PC-3 (cell line): ENCODE data around the gene DOK7. TPM values are rescaled to one million over a fixed set of nuclear protein-coding genes. Genes with fewer than 3 reads are reported as not detected.

Experiments
- ATAC-seq: fragments of 200-7000 bp; cut with Tn5 transposase; 2 replicates; pipeline ENCODE4 v1.9.1; 2020; ENCODE audit warnings: mild to moderate bottlenecking, moderate library complexity
- BruUV-seq: library from RNA; stranded (reverse); fragments of 400-500 nt; replicated peaks from 2 replicates; lab custom pipeline; 2021; lab: Mats Ljungman, UMichigan
- CTCF ChIA-PET: fragments of 300-600 bp; sonication (Branson Sonifier 250); formaldehyde crosslinking; loops from one replicate; lab custom pipeline; 2022; ENCODE audit warnings: antibody characterized with exemption; lab: Charles Lee
- POLR2A ChIA-PET: fragments of 300-600 bp; sonication (Branson Sonifier 250); formaldehyde crosslinking; loops from one replicate; lab custom pipeline; 2022; ENCODE audit warnings: antibody characterized with exemption; ENCODE audit not compliant: unreplicated experiment; lab: Charles Lee
- DNase-seq: peaks from one replicate; pipeline ENCODE4 v3.0.0-alpha.2; 2015
- H2AFZ ChIP-seq: fragments of 300-600 bp; sonication (generic); 2 replicates; pipeline ENCODE4 v1.6.0; 2016; ENCODE audit warnings: antibody characterized with exemption, low read length
- H3F3A ChIP-seq: fragments of 300-600 bp; sonication (generic); one replicate; pipeline ENCODE4 v1.6.0; 2017; ENCODE audit warnings: antibody characterized with exemption, low read length, control low read depth, mild to moderate bottlenecking; ENCODE audit not compliant: unreplicated experiment
- H3K27ac ChIP-seq: fragments of 300-600 bp; sonication (generic); 2 replicates; pipeline ENCODE4 v1.5.1; 2016; ENCODE audit warnings: mild to moderate bottlenecking, low read length
- H3K27me3 ChIP-seq: fragments of 300-600 bp; sonication (generic); 2 replicates; pipeline ENCODE4 v1.6.1; 2016; ENCODE audit warnings: low read length, mixed read lengths
- H3K36me3 ChIP-seq: fragments of 300-600 bp; sonication (generic); 2 replicates; pipeline ENCODE4 v1.6.1; 2016; ENCODE audit warnings: low read depth, mixed run types, low read length, mixed read lengths
- H3K4me1 ChIP-seq: fragments of 300-600 bp; sonication (generic); 2 replicates; pipeline ENCODE4 v1.5.1; 2016; ENCODE audit warnings: low read length; ENCODE audit not compliant: insufficient read depth
- H3K4me2 ChIP-seq: fragments of 300-600 bp; sonication (generic); 2 replicates; pipeline ENCODE4 v1.6.0; 2016; ENCODE audit warnings: low read length
- H3K4me3 ChIP-seq: fragments of 300-600 bp; sonication (generic); 2 replicates; pipeline ENCODE4 v1.5.1; 2016; ENCODE audit warnings: mild to moderate bottlenecking, low read length, mixed read lengths
- H3K79me2 ChIP-seq: fragments of 300-600 bp; sonication (generic); 2 replicates; pipeline ENCODE4 v1.6.1; 2017; ENCODE audit warnings: low read length, mixed read lengths
- H3K9ac ChIP-seq: fragments of 300-600 bp; sonication (generic); 2 replicates; pipeline ENCODE4 v1.6.0; 2016; ENCODE audit warnings: mild to moderate bottlenecking, low read length
- H3K9me2 ChIP-seq: fragments of 300-600 bp; sonication (generic); replicated peaks from 2 replicates; pipeline ENCODE4 v1.6.1; 2016; ENCODE audit warnings: mixed run types, low read length, mixed read lengths
- H3K9me3 ChIP-seq: fragments of 300-600 bp; sonication (generic); 2 replicates; pipeline ENCODE4 v1.6.1; 2016; ENCODE audit warnings: low read length, mixed read lengths
- H4K20me1 ChIP-seq: fragments of 300-600 bp; sonication (generic); 2 replicates; pipeline ENCODE4 v1.6.1; 2016; ENCODE audit warnings: low read length, mixed read lengths
- EZH2 ChIP-seq: fragments of 300-600 bp; sonication (generic); IDR thresholded peaks from one replicate; pipeline ENCODE4 v1.6.1; 2017; ENCODE audit warnings: antibody characterized with exemption, mild to moderate bottlenecking, low read length; ENCODE audit not compliant: unreplicated experiment
- EZH2phosphoT487 ChIP-seq: fragments of 300-600 bp; sonication (generic); IDR thresholded peaks from 2 replicates; pipeline ENCODE4 v1.6.1; 2018; ENCODE audit warnings: mild to moderate bottlenecking, antibody characterized with exemption, low read length, borderline replicate concordance
- intact Hi-C: fragments of 100-400 bp; cut with micrococcal nuclease; formaldehyde crosslinking; loops from 2 replicates; pipeline ENCODE4 v1.9.0; 2023
- total RNA-seq: library from RNA; depleted of rRNA; stranded (reverse); fragments of >200 nt; gene quantifications from 2 replicates; pipeline ENCODE4 v1.2.3, GENCODE V29; 2014
- TF ChIP-seq, protein P1 (sequence below): fragments of 300-600 bp; sonication (generic); conservative IDR thresholded peaks from 2 replicates; pipeline ENCODE4 v1.5.1; 2017; ENCODE audit warnings: antibody characterized with exemption, low read depth, mild to moderate bottlenecking, low read length

DOK7 gene
- total RNA-seq, 1 experiment from 2014 or later = 2.5 TPM

DNA sequence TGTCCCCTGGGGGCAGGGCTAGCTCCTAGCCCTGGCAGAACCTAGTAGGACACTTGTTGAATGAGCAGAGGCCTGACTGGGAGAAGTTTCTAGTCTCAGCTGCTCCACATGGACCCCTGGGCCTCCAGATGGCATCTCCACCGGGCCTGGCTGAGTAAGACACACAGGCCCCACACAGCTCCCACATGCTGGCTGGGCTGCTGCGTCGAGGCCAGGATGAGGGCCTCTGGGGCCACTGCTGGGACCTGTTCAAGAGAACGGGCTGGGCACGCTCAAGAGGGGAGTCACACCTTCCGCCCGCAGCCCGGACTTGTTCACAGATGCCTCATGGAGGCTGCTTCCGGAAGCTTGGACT lies 25.5 kb upstream of the DOK7 start:
- TF ChIP-seq EZH2phosphoT487 = no peak
- TF ChIP-seq, protein P1, sequence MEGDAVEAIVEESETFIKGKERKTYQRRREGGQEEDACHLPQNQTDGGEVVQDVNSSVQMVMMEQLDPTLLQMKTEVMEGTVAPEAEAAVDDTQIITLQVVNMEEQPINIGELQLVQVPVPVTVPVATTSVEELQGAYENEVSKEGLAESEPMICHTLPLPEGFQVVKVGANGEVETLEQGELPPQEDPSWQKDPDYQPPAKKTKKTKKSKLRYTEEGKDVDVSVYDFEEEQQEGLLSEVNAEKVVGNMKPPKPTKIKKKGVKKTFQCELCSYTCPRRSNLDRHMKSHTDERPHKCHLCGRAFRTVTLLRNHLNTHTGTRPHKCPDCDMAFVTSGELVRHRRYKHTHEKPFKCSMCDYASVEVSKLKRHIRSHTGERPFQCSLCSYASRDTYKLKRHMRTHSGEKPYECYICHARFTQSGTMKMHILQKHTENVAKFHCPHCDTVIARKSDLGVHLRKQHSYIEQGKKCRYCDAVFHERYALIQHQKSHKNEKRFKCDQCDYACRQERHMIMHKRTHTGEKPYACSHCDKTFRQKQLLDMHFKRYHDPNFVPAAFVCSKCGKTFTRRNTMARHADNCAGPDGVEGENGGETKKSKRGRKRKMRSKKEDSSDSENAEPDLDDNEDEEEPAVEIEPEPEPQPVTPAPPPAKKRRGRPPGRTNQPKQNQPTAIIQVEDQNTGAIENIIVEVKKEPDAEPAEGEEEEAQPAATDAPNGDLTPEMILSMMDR = no peak
- TF ChIP-seq EZH2 = no peak

DNA sequence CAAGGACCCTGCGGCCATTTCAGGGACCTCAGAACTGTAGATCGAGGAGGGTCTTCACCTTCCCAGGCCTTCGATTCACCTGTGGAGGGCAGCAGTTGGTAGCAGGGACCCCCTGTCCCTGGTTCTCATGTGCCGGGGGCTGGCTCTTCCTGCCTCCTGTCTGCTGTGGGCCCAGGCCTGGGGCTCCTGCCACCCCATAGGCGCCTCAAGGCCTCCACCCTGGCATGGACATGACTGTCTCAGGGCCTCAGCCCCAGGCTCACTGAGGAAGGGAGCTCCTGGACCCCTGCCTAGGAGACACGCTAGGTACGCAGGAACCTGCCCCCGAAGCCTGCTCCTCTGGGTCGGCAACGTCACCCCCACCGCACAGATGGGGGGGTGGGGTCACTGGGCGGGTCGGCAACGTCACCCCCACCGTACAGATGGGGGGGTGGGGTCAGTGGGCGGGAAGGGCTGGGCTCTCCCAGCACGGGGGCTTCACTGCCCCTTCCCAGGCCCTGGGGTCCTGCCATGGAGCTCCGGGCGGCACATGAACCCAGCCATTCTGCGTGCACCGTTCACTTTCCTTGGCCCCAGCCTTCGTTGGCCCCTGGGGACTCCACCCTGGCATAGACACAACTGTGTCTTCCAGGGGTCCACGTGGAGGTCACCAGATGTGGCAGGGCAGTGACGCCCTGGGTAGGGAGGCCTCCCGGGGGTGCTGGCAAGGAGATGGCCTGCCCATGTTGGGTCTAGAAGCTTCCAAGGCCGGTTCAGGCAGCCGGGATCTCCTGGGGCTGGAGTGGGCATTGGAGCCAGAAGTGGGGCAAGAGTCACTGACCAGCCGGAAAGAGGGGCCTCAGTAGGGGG lies 24.9 kb upstream of the DOK7 start:
- no peak for TF ChIP-seq EZH2
- TF ChIP-seq, protein P1 = no peak
- no peak for TF ChIP-seq EZH2phosphoT487
- Histone ChIP-seq H3K9ac (no peak overlapping the region), H3K27ac (no peak overlapping the region), H3K4me2 (no peak overlapping the region), H3K4me3 (no peak overlapping the region), H3K79me2 (no peaks in the 10 kb centered on the region), H2AFZ (no peak overlapping the region), H3K9me2 (no peaks in the 10 kb centered on the region), H4K20me1 (no peaks in the 10 kb centered on the region), H3F3A (no peaks in the 10 kb centered on the region), H3K36me3 (no peaks in the 10 kb centered on the region), H3K4me1 (peaks cover 11% of the 10 kb centered on the region), H3K9me3 (no peaks in the 10 kb centered on the region), H3K27me3 (no peaks in the 10 kb centered on the region)
- intact Hi-C loops = no loop called here
- no peak for DNase-seq
- no peak for ATAC-seq
- no TSS peak for BruUV-seq
- POLR2A ChIA-PET = no interaction called here
- CTCF ChIA-PET = no interaction called here

More for the DNA sequence above, 25.5 kb upstream of the DOK7 start:
- Histone ChIP-seq H3F3A (no peaks in the 10 kb centered on the region), H3K9me2 (no peaks in the 10 kb centered on the region), H3K27ac (no peak overlapping the region), H4K20me1 (no peaks in the 10 kb centered on the region), H3K4me1 (peaks cover 11% of the 10 kb centered on the region), H3K9me3 (no peaks in the 10 kb centered on the region), H2AFZ (no peak overlapping the region), H3K4me2 (no peak overlapping the region), H3K27me3 (no peaks in the 10 kb centered on the region), H3K79me2 (no peaks in the 10 kb centered on the region), H3K36me3 (no peaks in the 10 kb centered on the region), H3K9ac (no peak overlapping the region), H3K4me3 (no peak overlapping the region)
- ATAC-seq (no peak), DNase-seq (no peak)
- intact Hi-C loops = no loop called here
- no TSS peak for BruUV-seq
- ChIA-PET POLR2A (no interaction called here), CTCF (no interaction called here)

DNA sequence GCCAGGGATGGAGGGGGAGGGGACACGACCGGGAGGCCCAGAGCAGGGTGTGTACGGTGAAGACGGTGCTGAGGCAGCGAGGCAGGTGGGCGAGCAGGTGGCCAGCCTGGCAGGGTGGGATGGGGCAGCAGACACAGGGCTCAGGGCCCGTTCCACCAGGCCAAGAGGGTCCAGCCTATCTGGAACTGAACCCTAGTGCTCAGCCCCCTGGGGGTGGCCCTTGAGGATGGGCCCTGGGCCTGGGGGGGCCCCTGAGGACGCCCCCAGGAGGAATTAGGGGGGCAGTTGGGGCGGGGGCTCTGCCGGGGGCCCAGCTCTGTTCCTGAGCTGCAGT lies 24.3 kb upstream of the DOK7 start:
- Histone ChIP-seq H3F3A (no peaks in the 10 kb centered on the region), H3K36me3 (no peaks in the 10 kb centered on the region), H3K4me3 (no peak overlapping the region), H3K79me2 (no peaks in the 10 kb centered on the region), H3K4me1 (peaks cover 11% of the 10 kb centered on the region), H3K4me2 (no peak overlapping the region), H3K9ac (no peak overlapping the region), H2AFZ (no peak overlapping the region), H3K27ac (no peak overlapping the region), H3K27me3 (no peaks in the 10 kb centered on the region), H4K20me1 (no peaks in the 10 kb centered on the region), H3K9me2 (no peaks in the 10 kb centered on the region), H3K9me3 (no peaks in the 10 kb centered on the region)
- intact Hi-C loops = no loop called here
- no TSS peak for BruUV-seq
- CTCF ChIA-PET = no interaction called here
- TF ChIP-seq EZH2phosphoT487 = no peak
- no peak for TF ChIP-seq EZH2
- TF ChIP-seq, protein P1 = no peak
- no peak for ATAC-seq
- POLR2A ChIA-PET = no interaction called here
- no peak for DNase-seq
